ENCODE results near the gene MDM1. TPM values are rescaled to one million over a fixed set of nuclear protein-coding genes. Genes with fewer than 3 reads are reported as not detected.

Gene MDM1
- total RNA-seq, 1 experiment from 2014 or later, result 10.6 TPM

DNA sequence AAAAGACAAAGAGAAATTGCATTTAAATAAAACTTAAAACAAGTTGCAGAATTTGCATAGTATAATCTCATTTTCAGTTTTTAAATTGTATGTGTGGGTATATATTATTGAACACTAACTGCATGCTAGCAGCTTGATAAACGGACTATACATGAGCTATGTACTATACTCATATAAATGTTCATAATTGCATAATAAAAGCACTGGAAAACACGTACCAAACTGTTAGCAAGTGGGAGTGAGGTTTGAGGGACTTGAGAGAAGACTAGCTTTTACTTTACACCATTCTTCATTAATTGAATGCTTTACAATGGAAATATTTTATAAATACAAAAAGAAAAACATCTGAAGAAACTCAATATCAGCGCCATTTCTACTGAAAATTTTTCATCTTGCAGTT lies 32.2 kb upstream of the MDM1 start:
- no peak overlapping the region for H2BK120ac ChIP-seq (ENCODE audit: low read depth, low read length, poor library complexity, severe bottlenecking)
- peaks cover 7 to 13% of the 10 kb centered on the region in 2 experiments for H3K4me1 Mint-ChIP-seq
- no peaks in the 10 kb centered on the region for H3K79me1 ChIP-seq (ENCODE audit: insufficient read depth, low read depth, low read length, poor library complexity, severe bottlenecking)
- no peak overlapping the region for H2BK15ac ChIP-seq (ENCODE audit: low read depth, low read length)
- no peak for DNase-seq
- H3K23me2 ChIP-seq (ENCODE audit: insufficient read length, low read depth, low read length, poor library complexity, severe bottlenecking), result peaks cover 3% of the 10 kb centered on the region
- no peak for TF ChIP-seq CTCF (conservative IDR thresholded peaks at IDR 0.05)
- H3K27ac Mint-ChIP-seq, result no peak overlapping the region
- no peaks in the 10 kb centered on the region for H3K9me3 Mint-ChIP-seq
- H3K27me3 ChIP-seq (ENCODE audit: insufficient read depth, low read length), result no peaks in the 10 kb centered on the region
- H2AFZ ChIP-seq (ENCODE audit: low read length), result no peak overlapping the region
- no peak overlapping the region for H3K18ac ChIP-seq (ENCODE audit: insufficient read length, low read depth, low read length)
- no peak overlapping the region for H2BK5ac ChIP-seq (ENCODE audit: insufficient read length, low read length)
- no peak overlapping the region for H3K4me2 ChIP-seq (ENCODE audit: insufficient read depth, insufficient read length, low read length)
- H3K27ac ChIP-seq (ENCODE audit: insufficient read length, low read depth, low read length), result no peak overlapping the region
- no peak overlapping the region for H2BK12ac ChIP-seq (ENCODE audit: insufficient read length, low read depth, low read length)
- no peak overlapping the region for H3K56ac ChIP-seq (ENCODE audit: insufficient read length, low read depth, low read length)
- no peak overlapping the region for H3K23ac ChIP-seq (ENCODE audit: insufficient read length, low read depth, low read length)
- H3T11ph ChIP-seq (ENCODE audit: low read length), result no peak overlapping the region
- no peak overlapping the region for H3K14ac ChIP-seq (ENCODE audit: insufficient read depth, low read length)
- no peak overlapping the region for H2BK20ac ChIP-seq (ENCODE audit: low read depth, low read length, poor library complexity, severe bottlenecking)
- H4K20me1 ChIP-seq (ENCODE audit: control insufficient read depth, insufficient read depth, insufficient read length), result no peaks in the 10 kb centered on the region
- no peak overlapping the region for H4K8ac ChIP-seq (replicated peaks; ENCODE audit: insufficient read length, low read depth, low read length)
- no peaks in the 10 kb centered on the region for H3K36me3 Mint-ChIP-seq (ENCODE audit: insufficient read depth in 1 of 3, low read depth in 3 of 3)
- H2AK5ac ChIP-seq (ENCODE audit: insufficient read length, low read length), result no peak overlapping the region
- no peak overlapping the region for H3K4ac ChIP-seq (ENCODE audit: low read depth, low read length)
- H3K27me3 Mint-ChIP-seq (ENCODE audit: low read depth), result peaks cover 9% of the 10 kb centered on the region
- H3K79me2 ChIP-seq (ENCODE audit: insufficient read depth, low read length), result no peaks in the 10 kb centered on the region
- no peak overlapping the region for H4K5ac ChIP-seq (ENCODE audit: insufficient read length, low read depth, low read length)
- WGBS (ENCODE audit: extremely low coverage, insufficient read length, low lambda C conversion rate), result no CpG with 5 or more reads among the region's 3 CpGs
- H3K9ac ChIP-seq (ENCODE audit: extremely low read depth, insufficient read length, low read length), result no peak overlapping the region
- H4K91ac ChIP-seq (ENCODE audit: insufficient read length, low read depth, low read length), result no peak overlapping the region
- no peaks in the 10 kb centered on the region for H3K9me3 ChIP-seq (ENCODE audit: control insufficient read depth, low read depth, low read length)
- H3K4me1 ChIP-seq (ENCODE audit: insufficient read depth, low read length), result no peaks in the 10 kb centered on the region; the same call in 1 of the 2 replicates
- H3K4me3 Mint-ChIP-seq, result no peak overlapping the region

All from H9 (cell line).